ENCODE measurements around the gene TRUB1. TPM values are rescaled to one million over a fixed set of nuclear protein-coding genes. Genes with fewer than 3 reads are reported as not detected.
"Not testable (repeated sequence)": the region's sequence is repeated elsewhere in the genome, so short reads cannot be mapped to it uniquely, and the experiment has no call there.

TRUB1 gene
- total and polyA plus RNA-seq, 8 donors: 2.5 to 9.2 (median 6.5) TPM

GRCh38 chr10:114931072-114931679, 6.8 kb upstream of the TRUB1 start:
- no peaks in the 10 kb centered on the region for H3K36me3 ChIP-seq
- FAIRE-seq (no peak), DNase-seq (no peak), ATAC-seq (no peak)
- H3K9me3 ChIP-seq: no peaks in the 10 kb centered on the region
- no peaks in the 10 kb centered on the region for H3K4me1 ChIP-seq
- 81 to 84% methylated on average over 2 of the region's 2 CpGs for WGBS, 2 donors
- H3K4me3 ChIP-seq: no peak overlapping the region
- TF ChIP-seq CTCF (IDR thresholded peaks at IDR 0.05): no peak
- no peak overlapping the region for H3K27ac ChIP-seq
- no peaks in the 10 kb centered on the region for H3K27me3 ChIP-seq
- intact Hi-C loops (cut with DNase I): no loop called here

GRCh38 chr10:114932225-114932624, 5.8 kb upstream of the TRUB1 start:
- DNase-seq (no peak), FAIRE-seq (no peak), ATAC-seq (no peak)
- H3K36me3 ChIP-seq: no peaks in the 10 kb centered on the region
- H3K27me3 ChIP-seq: no peaks in the 10 kb centered on the region
- TF ChIP-seq CTCF (IDR thresholded peaks at IDR 0.05): no peak
- intact Hi-C loops (cut with DNase I): no loop called here
- H3K9me3 ChIP-seq: no peaks in the 10 kb centered on the region
- no peak overlapping the region for H3K4me3 ChIP-seq
- H3K27ac ChIP-seq: no peak overlapping the region
- H3K4me1 ChIP-seq: no peaks in the 10 kb centered on the region

GRCh38 chr10:114932945-114933344, 5.0 kb upstream of the TRUB1 start:
- WGBS, 2 donors: 78 to 89% methylated on average over 2 of the region's 2 CpGs
- Histone ChIP-seq H3K4me3 (no peak overlapping the region), H3K27me3 (no peaks in the 10 kb centered on the region), H3K9me3 (no peaks in the 10 kb centered on the region), H3K36me3 (no peaks in the 10 kb centered on the region), H3K27ac (no peak overlapping the region), H3K4me1 (no peaks in the 10 kb centered on the region)
- DNase-seq (no peak), ATAC-seq (no peak), FAIRE-seq (no peak)
- TF ChIP-seq CTCF (IDR thresholded peaks at IDR 0.05): no peak
- intact Hi-C loops (cut with DNase I): no loop called here

GRCh38 chr10:114933588-114933987, 4.4 kb upstream of the TRUB1 start:
- Histone ChIP-seq H3K9me3 (no peaks in the 10 kb centered on the region), H3K27ac (no peak overlapping the region), H3K36me3 (no peaks in the 10 kb centered on the region), H3K4me3 (no peak overlapping the region), H3K4me1 (no peaks in the 10 kb centered on the region), H3K27me3 (no peaks in the 10 kb centered on the region)
- 71 to 76% methylated on average over 5 of the region's 5 CpGs for WGBS, 2 donors
- ATAC-seq: no peak
- no peak for TF ChIP-seq CTCF (IDR thresholded peaks at IDR 0.05)
- no peak for DNase-seq
- intact Hi-C loops (cut with DNase I): no loop called here
- FAIRE-seq: no peak

- H3K36me3 ChIP-seq; intact Hi-C loops (cut with DNase I); H3K27ac ChIP-seq; DNase-seq; H3K4me1 ChIP-seq; FAIRE-seq; H3K9me3 ChIP-seq; ATAC-seq; H3K27me3 ChIP-seq; H3K4me3 ChIP-seq: not testable (repeated sequence)
- 58 to 69% methylated on average over 3 of the region's 3 CpGs for WGBS, 2 donors
Observed at GRCh38 chr10:114933995-114934394, 4.0 kb upstream of the TRUB1 start.

All from pancreas (tissue), 10 donors.